ENCODE results near the gene RBM27.
"Not testable (repeated sequence)": the region's sequence is repeated elsewhere in the genome, so short reads cannot be mapped to it uniquely, and the experiment has no call there.

RBM27 gene

GRCh38 chr5:146206257-146206656 is 2.9 kb downstream of the RBM27 start:
- no peak for DNase-seq

DNA sequence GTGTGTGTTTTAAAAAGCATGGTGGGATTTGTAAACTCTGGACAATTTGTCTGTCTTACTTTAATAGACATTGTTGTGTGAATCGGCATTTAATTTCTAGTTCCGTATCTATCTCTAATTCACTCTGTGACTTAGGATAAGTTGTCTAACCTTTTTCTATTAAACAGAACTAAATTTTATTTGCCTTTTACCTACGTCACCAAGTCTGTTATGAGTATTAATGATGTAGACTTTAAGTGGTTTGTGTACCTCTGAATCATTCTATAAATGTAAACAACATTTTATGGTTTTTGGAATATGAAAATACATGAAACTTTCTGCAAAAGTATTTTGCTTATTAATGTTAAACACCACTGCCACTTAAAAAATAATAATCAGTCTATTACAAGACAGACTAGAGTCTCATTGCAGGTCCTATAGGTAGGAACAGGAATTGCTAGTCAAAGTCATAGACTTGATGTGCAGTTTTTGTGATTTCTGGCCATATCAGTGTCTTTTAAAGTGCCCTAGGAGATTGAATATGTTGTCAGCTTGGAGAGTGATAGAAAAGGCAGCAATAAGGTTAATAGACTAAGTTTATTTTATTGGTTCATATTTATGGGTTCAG is 5.6 kb downstream of the RBM27 start:
- no peak for DNase-seq

DNA sequence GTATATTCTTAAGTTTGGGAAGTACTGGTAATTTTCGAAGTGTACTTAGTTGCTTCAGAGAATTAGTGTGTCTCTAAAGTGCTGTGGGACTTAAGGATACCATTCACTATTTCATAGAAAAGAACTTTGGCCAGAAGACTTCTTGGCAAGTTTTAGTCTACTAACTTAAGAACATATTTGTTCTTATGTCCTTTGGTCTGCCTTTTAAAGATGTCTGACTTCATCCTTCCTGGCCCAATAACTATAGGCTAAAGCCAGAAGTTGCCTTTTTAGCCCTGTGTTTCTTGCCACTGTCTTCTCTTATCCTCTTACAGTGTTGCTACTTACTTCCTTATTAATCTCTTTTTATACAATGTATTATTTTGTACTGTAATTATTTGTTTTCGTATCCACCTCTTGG is 6.3 kb downstream of the RBM27 start:
- DNase-seq = no peak

- not testable (repeated sequence) for DNase-seq
Measured at GRCh38 chr5:146210810-146211209, 7.4 kb downstream of the RBM27 start.

GRCh38 chr5:146213210-146213826 is 9.9 kb downstream of the RBM27 start:
- peak; percentile 15 for DNase-seq

- DNase-seq = not testable (repeated sequence)
Measured at GRCh38 chr5:146214881-146215280, 11.5 kb downstream of the RBM27 start.

GRCh38 chr5:146218168-146218567 is 14.8 kb downstream of the RBM27 start:
- no peak for DNase-seq

- DNase-seq = no peak
Measured at GRCh38 chr5:146219243-146219642, 15.8 kb downstream of the RBM27 start.

- DNase-seq = no peak
Measured at GRCh38 chr5:146221234-146221633, 17.8 kb downstream of the RBM27 start.

DNA sequence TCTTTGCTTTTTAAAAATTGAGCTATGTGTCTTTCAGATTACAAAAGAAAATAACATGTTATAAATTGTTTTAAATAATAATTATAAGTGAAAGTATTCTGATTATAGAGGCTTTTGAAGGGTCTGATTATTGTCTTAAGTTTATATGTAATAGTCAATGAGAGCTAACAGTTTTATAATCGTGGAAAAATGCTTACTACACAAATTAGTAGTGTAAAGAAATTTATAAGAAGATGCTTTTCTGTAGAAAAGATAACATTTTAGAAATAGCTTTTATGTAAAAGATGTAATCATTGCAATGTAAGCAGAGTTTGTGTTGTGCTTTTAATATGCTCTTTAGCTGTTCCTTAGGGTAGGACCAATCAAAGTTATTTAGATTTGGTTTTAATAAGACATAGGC is 18.6 kb downstream of the RBM27 start:
- no peak for DNase-seq

DNA sequence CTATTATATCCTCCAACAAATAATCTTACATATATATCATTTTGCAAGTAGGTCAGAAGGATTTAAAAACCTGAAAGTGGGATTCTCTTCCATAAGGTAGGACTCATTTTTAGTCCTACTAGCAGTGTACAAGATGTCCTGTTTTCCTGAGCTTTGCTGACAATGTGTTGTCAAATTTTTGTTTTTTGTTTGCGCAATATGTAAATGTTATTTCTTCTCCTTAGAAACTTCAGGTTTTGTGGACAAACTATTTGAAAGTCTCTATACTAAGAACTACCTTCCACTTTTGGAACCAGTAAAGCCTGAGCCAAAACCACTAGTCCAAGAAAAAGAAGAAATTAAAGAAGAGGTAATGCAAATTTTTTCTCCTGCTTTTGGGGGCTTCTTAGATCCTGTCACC is 19.8 kb downstream of the RBM27 start:
- no peak for DNase-seq

GRCh38 chr5:146229222-146229621 is 25.8 kb downstream of the RBM27 start:
- DNase-seq = no peak

GRCh38 chr5:146232223-146232622 is 28.8 kb downstream of the RBM27 start:
- DNase-seq = no peak

GRCh38 chr5:146233441-146233840 is 30.0 kb downstream of the RBM27 start:
- no peak for DNase-seq

- DNase-seq = no peak
Measured at GRCh38 chr5:146238973-146239372, 35.6 kb downstream of the RBM27 start.

- no peak for DNase-seq
Measured at GRCh38 chr5:146240951-146241350, 37.5 kb downstream of the RBM27 start.

- no peak for DNase-seq
Measured at GRCh38 chr5:146243247-146243646, 39.8 kb downstream of the RBM27 start.

- no peak for DNase-seq
Measured at GRCh38 chr5:146248561-146248960, 45.2 kb downstream of the RBM27 start.

GRCh38 chr5:146249801-146250200 is 46.4 kb downstream of the RBM27 start:
- DNase-seq = no peak

All from NCI-H748 treated with DMSO at 0.1 percent for 48 hours (cell line).